Measurements from ENCODE around the gene STAT2.
"Not testable (repeated sequence)": the region's sequence is repeated elsewhere in the genome, so short reads cannot be mapped to it uniquely, and the experiment has no call there.

The STAT2 gene

DNA sequence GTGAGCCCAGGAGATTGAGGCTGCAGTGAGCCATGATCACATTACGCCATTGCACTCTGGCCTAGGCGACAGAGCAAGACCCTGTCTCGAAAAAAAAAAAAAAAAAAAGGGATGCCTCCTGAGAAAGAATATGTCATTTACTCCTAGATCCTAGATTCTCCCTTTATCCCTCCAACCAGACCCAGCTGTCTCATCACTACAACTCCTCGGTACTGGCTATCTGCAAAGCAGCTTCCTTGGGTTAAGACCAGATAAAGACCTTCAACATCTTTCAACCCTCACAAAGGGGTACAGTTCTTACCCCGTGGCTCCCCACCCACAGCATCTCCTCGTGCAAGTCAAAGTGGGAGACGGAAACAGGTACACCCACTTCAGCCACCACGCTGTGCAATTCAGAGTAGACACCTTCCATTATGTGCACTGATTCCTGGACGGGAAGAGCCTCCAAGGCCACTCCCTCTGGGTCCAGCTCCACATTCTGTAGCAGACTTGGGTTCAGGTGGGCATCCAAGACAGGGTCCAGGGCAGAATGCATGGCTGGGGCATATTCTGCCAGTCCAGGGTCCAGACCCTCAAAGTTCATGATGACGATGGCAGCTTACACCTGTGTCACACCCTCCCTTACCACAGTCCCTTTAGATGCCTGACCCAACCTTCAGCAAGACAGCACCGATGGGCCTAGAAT lies 27.3 kb downstream of the STAT2 start:
- Mint-ChIP-seq H3K9me3 (no peaks in the 10 kb centered on the region), H3K27ac (peak overlapping the region; percentile 100), H3K4me3 (peak overlapping the region; percentile 91 to 94), H3K36me3 (ENCODE audit: insufficient read depth) (peaks cover 21% of the 10 kb centered on the region), H3K4me1 (ENCODE audit: low read depth in 2 of 2) (peaks cover 12 to 18% of the 10 kb centered on the region in 2 donors), H3K27me3 (no peaks in the 10 kb centered on the region)
- ATAC-seq (replicated peaks) (no peak), DNase-seq (no peak)

DNA sequence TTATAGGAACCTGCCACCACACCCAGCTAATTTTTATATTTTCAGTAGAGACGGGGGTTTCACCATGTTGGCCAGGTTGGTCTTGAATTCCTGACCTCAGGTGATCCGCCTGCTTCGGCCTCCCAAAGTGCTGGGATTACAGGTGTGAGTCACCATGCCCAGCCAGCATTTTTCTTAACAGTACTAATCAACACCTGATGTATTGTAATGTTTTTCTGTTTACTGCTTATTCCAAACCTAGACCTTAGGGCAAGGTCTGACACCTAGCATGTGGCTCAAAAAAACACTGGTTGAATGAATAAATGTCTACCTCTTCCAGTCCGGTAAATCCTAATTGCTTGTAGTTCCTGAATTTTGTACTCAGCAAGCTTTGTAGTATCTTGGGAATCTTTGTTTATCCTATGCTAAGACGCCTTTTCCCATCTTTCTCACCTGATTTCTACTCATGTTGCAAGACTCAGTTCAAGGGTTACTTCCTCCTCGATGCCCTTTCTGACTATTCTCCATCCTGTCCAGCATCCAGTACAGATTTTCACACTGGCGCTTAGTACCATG lies 28.9 kb downstream of the STAT2 start:
- DNase-seq (no peak), ATAC-seq (replicated peaks) (no peak)
- H3K36me3 Mint-ChIP-seq (ENCODE audit: insufficient read depth), result peaks cover 28% of the 10 kb centered on the region
- H3K4me3 Mint-ChIP-seq, result no peak overlapping the region
- no peaks in the 10 kb centered on the region for H3K27me3 Mint-ChIP-seq
- peaks cover 12 to 18% of the 10 kb centered on the region in 2 donors for H3K4me1 Mint-ChIP-seq (ENCODE audit: low read depth in 2 of 2)
- H3K9me3 Mint-ChIP-seq, result no peaks in the 10 kb centered on the region
- H3K27ac Mint-ChIP-seq, result peak overlapping the region in 1 of 2 donors; percentile 100

DNA sequence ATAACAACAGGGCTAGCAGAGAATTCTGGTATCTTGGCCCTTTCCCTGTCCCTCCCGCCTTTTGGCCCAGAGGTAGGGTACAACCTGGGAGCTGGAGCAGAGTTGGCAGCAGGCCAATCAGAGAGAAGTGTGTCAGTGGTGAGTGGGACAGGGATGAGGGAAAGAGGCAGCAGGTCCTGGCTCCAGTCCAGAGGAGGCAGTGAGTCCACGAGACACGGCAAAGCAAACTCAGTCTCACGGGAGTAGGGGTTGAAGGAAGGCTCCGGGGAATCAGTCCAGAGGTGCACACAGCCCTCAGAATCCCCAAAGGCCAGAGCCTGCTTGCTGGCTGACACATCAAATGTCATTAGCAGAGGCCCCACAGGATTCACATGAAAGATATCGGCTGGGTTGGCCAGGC lies 33.4 kb downstream of the STAT2 start:
- Mint-ChIP-seq H3K27ac (no peak overlapping the region), H3K36me3 (ENCODE audit: insufficient read depth) (peaks cover 35% of the 10 kb centered on the region), H3K27me3 (no peaks in the 10 kb centered on the region), H3K9me3 (no peaks in the 10 kb centered on the region), H3K4me1 (ENCODE audit: low read depth in 2 of 2) (no peaks in the 10 kb centered on the region), H3K4me3 (no peak overlapping the region)
- ATAC-seq (replicated peaks) (no peak), DNase-seq (no peak)

DNA sequence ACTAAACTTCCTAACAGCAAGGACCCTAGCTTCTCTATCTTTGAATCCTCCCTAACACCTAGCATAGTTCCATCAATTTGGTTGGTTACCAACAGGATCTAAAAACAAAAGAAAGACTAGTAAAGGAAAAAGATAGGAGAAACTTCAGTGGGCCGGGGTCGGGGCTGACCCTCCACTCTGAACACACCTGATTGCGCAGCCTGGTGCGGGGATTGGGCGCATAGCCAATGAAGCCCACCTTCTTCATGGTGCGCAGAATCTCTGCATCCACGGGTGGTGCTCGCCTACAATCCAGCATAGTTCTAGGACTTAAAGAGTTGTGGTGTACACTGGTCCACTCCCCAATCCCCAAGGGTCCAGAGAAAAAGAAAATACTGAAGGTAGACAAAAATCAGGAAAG lies 33.8 kb downstream of the STAT2 start:
- Mint-ChIP-seq H3K36me3 (ENCODE audit: insufficient read depth) (peaks cover 35% of the 10 kb centered on the region), H3K27me3 (no peaks in the 10 kb centered on the region), H3K4me3 (no peak overlapping the region), H3K9me3 (no peaks in the 10 kb centered on the region), H3K4me1 (ENCODE audit: low read depth in 2 of 2) (no peaks in the 10 kb centered on the region), H3K27ac (no peak overlapping the region)
- no peak for ATAC-seq (replicated peaks)
- DNase-seq, result no peak

DNA sequence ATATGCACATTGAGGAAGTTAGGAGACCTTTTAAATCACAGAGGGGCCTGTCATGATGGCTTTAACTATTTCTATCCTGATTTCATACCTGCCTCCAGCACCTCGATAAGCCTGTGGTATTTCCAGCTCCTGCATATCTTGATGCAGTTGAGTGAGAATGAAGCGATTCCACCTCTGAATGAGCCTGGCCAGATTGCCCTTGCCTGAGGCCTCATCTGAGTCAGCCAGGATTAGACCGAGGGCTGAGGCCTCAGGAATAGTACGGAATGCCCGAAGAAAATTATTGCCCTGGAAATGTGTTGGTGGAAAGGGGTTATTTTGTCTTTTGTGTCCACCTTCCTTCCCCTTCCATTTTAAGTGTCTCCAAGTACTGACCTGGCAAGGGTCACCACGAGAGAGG lies 35.7 kb downstream of the STAT2 start:
- no peak for ATAC-seq (replicated peaks)

DNA sequence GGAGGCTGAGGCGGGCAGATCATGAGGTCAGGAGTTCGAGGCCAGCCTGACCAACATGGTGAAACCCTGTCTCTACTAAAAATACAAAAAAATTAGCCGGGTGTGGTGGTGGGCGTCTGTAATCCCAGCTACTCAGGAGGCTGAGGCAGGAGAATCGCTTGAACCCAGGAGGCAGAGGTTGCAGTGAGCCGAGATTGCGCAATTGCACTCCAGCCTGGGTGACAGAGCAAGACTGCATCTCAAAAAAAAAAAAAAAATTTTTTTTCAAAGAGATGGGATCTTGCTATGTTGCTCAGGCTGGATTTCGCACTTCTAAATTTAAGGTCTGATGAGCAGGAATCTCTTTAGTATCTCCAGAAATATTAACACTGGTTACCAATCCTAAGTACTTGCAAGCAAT lies 38.3 kb downstream of the STAT2 start:
- ATAC-seq (replicated peaks); H3K9me3 Mint-ChIP-seq; H3K4me3 Mint-ChIP-seq; H3K27ac Mint-ChIP-seq; DNase-seq; H3K27me3 Mint-ChIP-seq; H3K4me1 Mint-ChIP-seq (ENCODE audit: low read depth in 2 of 2): not testable (repeated sequence)
- H3K36me3 Mint-ChIP-seq (ENCODE audit: insufficient read depth), result peaks cover 47% of the 10 kb centered on the region

More for the DNA sequence above, 35.7 kb downstream of the STAT2 start:
- Mint-ChIP-seq H3K36me3 (ENCODE audit: insufficient read depth) (peaks cover 46% of the 10 kb centered on the region), H3K4me3 (no peak overlapping the region), H3K4me1 (ENCODE audit: low read depth in 2 of 2) (no peaks in the 10 kb centered on the region), H3K27me3 (no peaks in the 10 kb centered on the region), H3K9me3 (no peaks in the 10 kb centered on the region), H3K27ac (peak overlapping the region in 1 of 2 donors; percentile 8)
- DNase-seq, result no peak

DNA sequence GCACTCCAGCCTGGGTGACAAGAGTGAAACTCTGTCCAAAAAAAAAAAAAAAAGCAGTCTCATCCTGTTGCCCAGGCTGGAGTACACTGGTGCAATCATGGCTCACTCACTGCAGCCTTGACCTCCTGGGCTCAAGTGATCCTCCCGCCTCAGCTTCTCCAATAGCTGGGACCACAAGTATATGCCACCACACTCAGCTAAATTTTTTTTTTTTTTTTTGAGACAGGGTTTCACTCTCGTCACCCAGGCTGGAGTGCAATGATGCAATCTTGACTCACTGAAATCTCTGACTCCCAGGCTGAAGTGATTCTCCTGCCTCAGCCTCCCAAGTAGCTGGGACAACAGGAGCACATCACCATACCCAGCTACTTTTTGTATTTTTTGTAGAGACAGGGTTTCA lies 38.9 kb downstream of the STAT2 start:
- H3K4me3 Mint-ChIP-seq, result no peak overlapping the region
- no peaks in the 10 kb centered on the region for H3K9me3 Mint-ChIP-seq
- DNase-seq, result no peak
- H3K36me3 Mint-ChIP-seq (ENCODE audit: insufficient read depth), result peaks cover 43% of the 10 kb centered on the region
- no peak overlapping the region for H3K27ac Mint-ChIP-seq
- ATAC-seq (replicated peaks), result no peak
- H3K4me1 Mint-ChIP-seq (ENCODE audit: low read depth in 2 of 2), result no peaks in the 10 kb centered on the region
- H3K27me3 Mint-ChIP-seq, result no peaks in the 10 kb centered on the region

DNA sequence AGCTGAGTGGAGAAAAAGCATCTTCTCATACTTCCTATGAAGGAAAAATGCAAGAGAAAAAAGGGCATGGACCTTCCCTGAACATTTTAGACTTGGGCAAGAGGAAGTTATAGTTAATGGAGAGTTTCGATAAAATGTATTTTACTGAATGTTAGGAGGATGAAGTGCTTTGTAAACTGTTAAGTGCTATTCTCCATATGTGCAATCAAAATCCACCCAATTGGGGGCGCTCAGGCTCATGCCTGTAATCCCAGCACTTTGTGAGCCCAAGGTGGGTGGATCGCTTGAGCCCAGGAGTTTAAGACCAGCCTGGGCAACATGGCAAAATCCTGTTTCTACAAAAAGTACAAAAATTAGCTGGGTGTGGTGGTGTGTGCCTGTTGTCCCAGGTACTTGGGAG lies 42.2 kb downstream of the STAT2 start:
- peaks cover 9 to 13% of the 10 kb centered on the region in 2 donors for H3K4me1 Mint-ChIP-seq (ENCODE audit: low read depth in 2 of 2)
- peak overlapping the region in 1 of 2 donors; percentile 10 for H3K27ac Mint-ChIP-seq
- no peak for DNase-seq
- ATAC-seq (replicated peaks), result no peak
- H3K9me3 Mint-ChIP-seq, result no peaks in the 10 kb centered on the region
- no peak overlapping the region for H3K4me3 Mint-ChIP-seq
- peaks cover 51% of the 10 kb centered on the region for H3K36me3 Mint-ChIP-seq (ENCODE audit: insufficient read depth)
- H3K27me3 Mint-ChIP-seq, result no peaks in the 10 kb centered on the region

DNA sequence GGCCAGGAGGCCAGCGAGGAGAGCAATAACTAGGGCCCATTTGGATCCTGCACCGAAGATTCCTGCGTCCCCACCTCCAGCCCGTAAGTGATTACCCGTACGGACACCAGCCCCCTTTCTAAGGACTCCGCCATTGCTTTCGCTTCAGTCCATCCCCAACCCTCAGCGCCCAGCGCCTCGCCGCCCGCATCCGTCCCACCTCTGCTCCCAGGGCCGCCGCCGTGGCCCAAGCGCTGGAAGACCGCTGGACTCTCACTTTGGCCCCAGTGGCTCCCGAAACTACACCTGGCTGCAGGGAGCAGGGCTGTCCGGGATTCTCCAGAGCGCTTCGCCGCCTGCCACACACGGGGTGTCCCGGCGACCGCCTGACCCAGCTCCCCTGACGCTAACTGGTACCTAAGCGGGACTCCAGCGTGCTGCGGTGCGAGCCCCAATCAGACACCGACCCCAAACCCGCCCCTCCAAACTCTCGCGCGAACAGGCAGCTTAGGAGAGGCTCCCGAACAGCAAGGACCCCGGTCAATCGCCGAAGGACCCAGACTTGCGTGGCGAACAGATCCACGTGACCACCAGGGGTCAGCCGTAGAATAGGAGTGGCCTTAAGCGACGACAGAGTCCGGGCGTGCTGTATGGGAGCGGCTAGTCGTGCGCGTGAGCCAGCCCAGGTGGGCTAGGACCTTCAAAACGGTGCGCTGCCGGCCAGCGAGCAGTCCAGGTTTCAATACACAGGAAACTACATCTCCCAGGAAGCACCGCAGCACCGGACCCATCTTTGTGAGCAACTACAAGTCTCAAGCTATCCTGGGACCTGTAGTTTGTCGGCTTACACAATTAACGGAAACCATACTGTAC lies 44.1 kb downstream of the STAT2 start, which contains the start of gene CNPY2:
Gene CNPY2, minus strand, starts transcription at position 367 of the 852 bp plus-strand sequence. CDS start 771 bp downstream, outside the sequence.
- no peaks in the 10 kb centered on the region for H3K27me3 Mint-ChIP-seq
- H3K9me3 Mint-ChIP-seq, result no peaks in the 10 kb centered on the region
- H3K4me3 Mint-ChIP-seq, result peak within 1 kb of the TSS; percentile 97 to 99
- H3K4me1 Mint-ChIP-seq (ENCODE audit: low read depth in 2 of 2), result peaks cover 9 to 13% of the 10 kb centered on the region in 2 donors
- peaks cover 44% of the 10 kb centered on the region for H3K36me3 Mint-ChIP-seq (ENCODE audit: insufficient read depth)
- ATAC-seq (replicated peaks), result peak; percentile 91
- peak within 1 kb of the TSS; percentile 99 for H3K27ac Mint-ChIP-seq
- DNase-seq, result peak; percentile 84 to 91 (median 90)

DNA sequence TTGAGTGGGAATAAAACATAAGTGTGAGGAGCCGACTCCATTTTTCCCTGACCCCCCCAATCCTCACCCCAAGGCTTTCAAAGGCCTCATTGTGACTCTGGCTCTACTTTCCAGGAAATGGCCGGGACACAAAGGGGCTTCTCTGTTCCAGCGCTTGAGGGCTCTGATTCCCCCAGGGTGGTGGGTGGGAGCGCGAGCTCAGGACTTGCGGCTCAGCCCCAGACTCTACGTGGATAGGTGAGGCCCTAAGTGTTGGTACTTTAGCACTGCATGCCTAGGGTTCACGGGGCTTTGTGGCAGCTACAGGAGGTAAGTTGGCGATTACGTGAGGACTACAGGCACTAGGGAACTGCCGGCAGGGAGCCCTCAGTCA lies 44.7 kb downstream of the STAT2 start:
- ATAC-seq (replicated peaks), result peak; percentile 0
- peak overlapping the region; percentile 99 for H3K27ac Mint-ChIP-seq
- DNase-seq, result peak in 1 of 3 experiments; percentile 16

DNA sequence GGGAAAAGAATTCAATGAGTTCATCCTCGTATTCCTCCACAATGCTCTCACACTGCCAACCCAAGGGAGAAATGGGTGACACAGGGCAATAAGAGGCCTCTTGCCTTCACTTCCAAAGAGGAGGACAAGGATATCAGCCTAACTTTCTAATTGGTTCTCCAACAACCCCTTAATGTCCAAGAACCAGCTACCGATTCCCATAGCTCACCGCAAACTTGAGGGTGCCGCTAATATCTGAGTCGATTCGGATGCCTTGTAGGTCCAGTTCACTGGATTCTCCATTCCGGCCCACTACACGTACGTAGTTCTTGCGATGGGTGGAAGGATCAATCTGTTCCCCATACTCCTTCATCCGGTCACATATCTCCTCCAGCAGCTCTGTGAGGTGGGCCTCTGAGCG lies 48.9 kb downstream of the STAT2 start:
- no peak for DNase-seq
- peaks cover 51% of the 10 kb centered on the region for H3K36me3 Mint-ChIP-seq (ENCODE audit: insufficient read depth)
- peak overlapping the region in 1 of 2 donors; percentile 65 for H3K27ac Mint-ChIP-seq

More for the DNA sequence above, 44.7 kb downstream of the STAT2 start:
- H3K9me3 Mint-ChIP-seq, result no peaks in the 10 kb centered on the region
- H3K4me1 Mint-ChIP-seq (ENCODE audit: low read depth in 2 of 2), result peaks cover 9 to 13% of the 10 kb centered on the region in 2 donors
- peak overlapping the region; percentile 97 to 99 for H3K4me3 Mint-ChIP-seq
- H3K36me3 Mint-ChIP-seq (ENCODE audit: insufficient read depth), result peaks cover 40% of the 10 kb centered on the region
- no peaks in the 10 kb centered on the region for H3K27me3 Mint-ChIP-seq

DNA sequence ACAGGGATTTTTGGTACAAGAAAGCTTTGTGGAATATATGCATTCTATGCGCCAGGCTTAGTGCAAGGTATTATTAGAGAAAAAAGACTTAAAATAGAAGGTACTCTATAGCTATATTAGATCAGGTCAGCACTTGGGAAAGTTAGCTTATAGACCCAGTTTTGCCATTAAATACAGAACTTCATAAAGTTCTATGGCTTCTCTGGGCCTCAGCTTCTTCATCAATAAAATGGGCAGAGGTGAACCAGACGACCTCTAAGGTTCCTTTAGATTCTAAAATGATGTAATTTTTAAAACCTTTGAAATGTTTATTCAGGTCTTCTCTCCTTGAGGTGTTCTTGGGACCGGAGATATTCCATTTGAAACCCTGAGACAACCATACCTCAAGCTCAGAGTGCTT lies 51.2 kb downstream of the STAT2 start:
- DNase-seq (no peak), ATAC-seq (replicated peaks) (no peak)
- Mint-ChIP-seq H3K36me3 (ENCODE audit: insufficient read depth) (peaks cover 44% of the 10 kb centered on the region), H3K4me1 (ENCODE audit: low read depth in 2 of 2) (no peaks in the 10 kb centered on the region), H3K9me3 (no peaks in the 10 kb centered on the region), H3K27ac (no peak overlapping the region), H3K27me3 (no peaks in the 10 kb centered on the region), H3K4me3 (no peak overlapping the region)

More for the DNA sequence above, 48.9 kb downstream of the STAT2 start:
- Mint-ChIP-seq H3K9me3 (no peaks in the 10 kb centered on the region), H3K27me3 (no peaks in the 10 kb centered on the region), H3K4me3 (no peak overlapping the region), H3K4me1 (ENCODE audit: low read depth in 2 of 2) (peaks cover 9 to 13% of the 10 kb centered on the region in 2 donors)
- ATAC-seq (replicated peaks), result no peak

DNA sequence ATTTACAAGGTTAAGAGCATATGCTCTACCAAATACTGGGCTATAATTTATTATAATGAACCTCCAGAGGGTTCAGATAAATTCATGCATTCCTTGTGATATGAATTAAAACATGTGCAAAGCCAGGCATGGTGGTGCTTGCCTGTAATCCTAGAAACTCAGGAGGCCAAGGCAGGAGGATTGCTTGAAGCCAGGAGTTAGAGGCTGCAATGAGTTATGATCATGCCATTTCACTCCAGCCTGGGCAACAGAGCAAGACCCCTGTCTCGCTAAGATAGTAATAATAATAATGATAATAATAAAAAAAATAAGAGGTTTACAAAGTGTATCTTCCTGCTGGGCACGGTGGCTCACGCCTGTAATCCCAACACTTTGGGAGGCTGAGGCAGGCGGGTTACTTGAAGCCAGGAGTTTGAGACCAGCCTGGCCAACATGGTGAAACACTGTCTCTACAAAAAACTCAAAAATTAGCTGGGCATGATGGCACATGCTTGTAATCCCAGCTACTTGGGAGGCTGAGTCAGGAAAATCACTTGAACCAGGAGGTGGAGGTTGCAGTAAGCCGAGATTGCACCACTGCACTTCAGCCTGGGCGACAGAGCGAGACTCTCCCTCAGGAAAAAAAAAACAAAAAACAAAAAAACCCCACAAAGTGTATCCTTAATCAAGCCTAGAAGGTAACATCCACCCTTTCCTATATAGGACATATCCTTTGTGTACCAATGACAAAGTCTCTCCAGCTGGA lies 52.5 kb downstream of the STAT2 start:
- Mint-ChIP-seq H3K9me3 (no peaks in the 10 kb centered on the region), H3K27ac (no peak overlapping the region), H3K4me1 (ENCODE audit: low read depth in 2 of 2) (peaks cover 0 to under 1% of the 10 kb centered on the region in 2 donors), H3K36me3 (ENCODE audit: insufficient read depth) (peaks cover 39% of the 10 kb centered on the region), H3K4me3 (no peak overlapping the region), H3K27me3 (no peaks in the 10 kb centered on the region)
- DNase-seq (no peak), ATAC-seq (replicated peaks) (no peak)

All from effector memory CD8-positive, alpha-beta T cell (primary cell).